ENCODE data around the gene MAPK9. TPM values are rescaled to one million over a fixed set of nuclear protein-coding genes. Genes with fewer than 3 reads are reported as not detected.

MAPK9 gene
- total RNA-seq, 1 donor from 2014 or later, result 44.9 TPM

Other genes starting within 250 kb of the MAPK9 start
- gene RNF130, start 220.3 kb downstream of the MAPK9 start, total RNA-seq, result 5.3 and 5.5 TPM in 2 replicates
- gene RASGEF1C, start 82.9 kb downstream of the MAPK9 start, total RNA-seq, result not detected in 2 replicates
- not detected in 2 replicates for gene GFPT2, start 61.3 kb upstream of the MAPK9 start, total RNA-seq
- 39.7 and 42.3 TPM in 2 replicates for gene CNOT6, start 202.3 kb upstream of the MAPK9 start, total RNA-seq

Measured in T-helper 2 cell treated with Interferon-gamma antibody and Interleukin-4, amounts not matched to agents 100 ng/mL and 5 ng/mL, for 36 hours (primary cell).